Sigmoid colon (tissue), 4 donors: ENCODE data around the gene PCDHB3.

Source experiments
- CTCF ChIP-seq, 4 experiments: fragments of 450-650 bp in 3 of 4; fragments of 200-600 bp in 1 of 4; IDR thresholded peaks; one replicate each; pipeline ENCODE4 v1.5.1; 2016 to 2019; ENCODE audit warnings: antibody characterized with exemption in 4 of 4, mild to moderate bottlenecking in 3 of 4, moderate library complexity in 2 of 4
- EP300 ChIP-seq, 4 donors: sonication (generic); formaldehyde crosslinking; IDR thresholded peaks; one replicate each; pipeline ENCODE4 v1.6.1; 2017; ENCODE audit warnings: antibody characterized with exemption in 4 of 4
- POLR2A ChIP-seq, 2 donors: fragments of 450-650 bp; IDR thresholded peaks; one replicate each; pipeline ENCODE4 v1.6.1; 2016; ENCODE audit warnings: antibody characterized with exemption in 2 of 2, mild to moderate bottlenecking in 2 of 2, moderate library complexity in 2 of 2

GRCh38 chr5:141119250-141119649 is 19.0 kb downstream of the PCDHB3 start:
- TF ChIP-seq CTCF (IDR thresholded peaks at IDR 0.05) (no peak), EP300 (IDR thresholded peaks at IDR 0.05) (no peak), POLR2A (IDR thresholded peaks at IDR 0.05) (no peak)
